HepG2 (cell line): ENCODE results near the gene CARS1. TPM values are rescaled to one million over a fixed set of nuclear protein-coding genes. Genes with fewer than 3 reads are reported as not detected.

ENCODE experiments used
- GTF3A ChIP-seq: sonication (generic); formaldehyde crosslinking; conservative IDR thresholded peaks from 2 replicates; pipeline ENCODE4 v1.4.0; 2020; ENCODE audit warnings: mild to moderate bottlenecking, missing genetic modification reagents
- NR1H2 ChIP-seq: sonication (generic); formaldehyde crosslinking; IDR thresholded peaks from 2 replicates; pipeline ENCODE4 v1.8.1; 2022; ENCODE audit warnings: low read depth, missing genetic modification reagents, borderline replicate concordance
- PAXIP1 ChIP-seq: sonication (generic); formaldehyde crosslinking; conservative IDR thresholded peaks from 2 replicates; pipeline ENCODE4 v1.4.0; 2020; ENCODE audit warnings: mild to moderate bottlenecking, missing genetic modification reagents, moderate library complexity
- POGK ChIP-seq: sonication (generic); formaldehyde crosslinking; conservative IDR thresholded peaks from 2 replicates; pipeline ENCODE4 v1.8.0; 2022; ENCODE audit warnings: mild to moderate bottlenecking, moderate library complexity, missing genetic modification reagents
- SOX13 ChIP-seq, 3 experiments: fragments of 450-650 bp in 1 of 3; sonication (generic) in 1 of 3; formaldehyde crosslinking in 1 of 3; IDR thresholded peaks in 2 of 3; conservative IDR thresholded peaks in 1 of 3; 2 replicates each; pipeline versions ENCODE4 v1.5.0 to v1.6.1; 2016 to 2020; ENCODE audit warnings: antibody characterized with exemption in 1 of 3, mild to moderate bottlenecking in 1 of 3, missing compliant biosample characterization in 1 of 3, missing genetic modification reagents in 1 of 3, moderate library complexity in 1 of 3
- TRIM24 ChIP-seq: sonication (generic); formaldehyde crosslinking; IDR thresholded peaks from 2 replicates; pipeline ENCODE4 v1.8.0; 2022; ENCODE audit warnings: mild to moderate bottlenecking, missing genetic modification reagents
- ZBTB40 ChIP-seq, 2 experiments: fragments of 450-650 bp in 1 of 2; sonication (generic) in 1 of 2; formaldehyde crosslinking in 1 of 2; IDR thresholded peaks; 2 replicates each; pipeline versions ENCODE4 v1.6.1 to v1.8.0; 2016 to 2022; ENCODE audit warnings: antibody characterized with exemption in 1 of 2, mild to moderate bottlenecking in 1 of 2, missing genetic modification reagents in 1 of 2
- ZNF574 ChIP-seq: sonication (generic); formaldehyde crosslinking; IDR thresholded peaks from 2 replicates; pipeline ENCODE4 v1.4.0; 2020; ENCODE audit warnings: missing genetic modification reagents
- polyA plus RNA-seq, 8 experiments: library from polyadenylated mRNA; depleted of rRNA in 3 of 8; stranded (reverse) in 7 of 8; unstranded in 1 of 8; fragments of >200 nt; fragmentation: Illumina TruSeq in 4 of 8; extraction: Trizol in 4 of 8; gene quantifications; 2 replicates each; pipeline versions ENCODE4 v1.2.1 to v1.2.3, GENCODE V29; 2011 to 2016; ENCODE audit warnings: low read depth in 4 of 8, missing spikeins in 1 of 8, mixed read lengths in 1 of 8; ENCODE audit not compliant: insufficient read depth in 1 of 8
- total RNA-seq, 5 experiments: library from RNA; depleted of rRNA; stranded (reverse); fragments of >200 nt; fragmentation: Illumina TruSeq; extraction: Trizol; gene quantifications; 2 replicates each; pipeline ENCODE4 v1.2.3, GENCODE V29; 2016; ENCODE audit warnings: low read depth in 1 of 5

CARS1 gene
- total and polyA plus RNA-seq, 2 of the 13 experiments (the other 11 are each of a cell fraction or from before 2014, with no cell fraction given) = 33.8 to 47.0 TPM

GRCh38 chr11:2960139-2960538 lies 97.1 kb downstream of the CARS1 start (continued):
- TF ChIP-seq ZBTB40 (IDR thresholded peaks at IDR 0.05) (no peak), ZBTB40 (CRISPR knock-in tag; IDR thresholded peaks at IDR 0.05) (no peak), GTF3A (CRISPR knock-in tag) (no peak), PAXIP1 (CRISPR knock-in tag) (no peak), NR1H2 (no peak), ZNF574 (CRISPR knock-in tag) (no peak), SOX13 (IDR thresholded peaks at IDR 0.05) (no peak), SOX13 (CRISPR knock-in tag; conservative IDR thresholded peaks at IDR 0.05 in 1 of 2, IDR thresholded peaks at IDR 0.05 in 1 of 2) (no peak), TRIM24 (CRISPR knock-in tag) (no peak), POGK (CRISPR knock-in tag) (no peak)
